Chondrocyte (in vitro differentiated cells): ENCODE results near the gene PLA2G4B. TPM values are rescaled to one million over a fixed set of nuclear protein-coding genes. Genes with fewer than 3 reads are reported as not detected.

ENCODE experiments used
- DNase-seq: peaks from one replicate; pipeline ENCODE4 v3.0.0; 2021; ENCODE audit warnings: mixed read lengths, low spot score
- H3K27ac Mint-ChIP-seq: one replicate; pipeline ENCODE4 v1.8.0; 2021; ENCODE audit warnings: mild to moderate bottlenecking, moderate library complexity, mixed read lengths; ENCODE audit not compliant: unreplicated experiment
- H3K27me3 Mint-ChIP-seq: 2 replicates; pipeline ENCODE4 v1.8.0; 2021; ENCODE audit warnings: low read depth, mixed read lengths
- H3K36me3 Mint-ChIP-seq: 2 replicates; pipeline ENCODE4 v1.8.0; 2021; ENCODE audit warnings: low read depth, mixed read lengths
- H3K4me1 Mint-ChIP-seq: 2 replicates; pipeline ENCODE4 v1.8.0; 2021; ENCODE audit warnings: low read depth, mild to moderate bottlenecking, mixed read lengths
- H3K4me3 Mint-ChIP-seq: one replicate; pipeline ENCODE4 v1.8.0; 2021; ENCODE audit warnings: mild to moderate bottlenecking, moderate library complexity, mixed read lengths; ENCODE audit not compliant: unreplicated experiment
- H3K9me3 Mint-ChIP-seq: 2 replicates; pipeline ENCODE4 v1.8.0; 2021; ENCODE audit warnings: low read depth, mixed read lengths
- CTCF ChIP-seq: fragments of 200-600 bp; sonication (generic); IDR thresholded peaks from 2 replicates; pipeline ENCODE4 v1.5.0; 2021; ENCODE audit warnings: antibody characterized with exemption, mild to moderate bottlenecking, moderate library complexity
- long read RNA-seq: library from polyadenylated mRNA; stranded (forward); transcript quantifications from one replicate; pipeline ENCODE4 v2.0.0, GENCODE V29; 2021
- total RNA-seq: library from RNA; stranded (reverse); gene quantifications from 3 replicates; pipeline ENCODE4 v1.2.1, GENCODE V29; 2021

The PLA2G4B gene
- total RNA-seq, result 2.1 to 3.4 TPM (median 2.9 TPM) in 3 replicates
- long read RNA-seq, result 0 reads

GRCh38 chr15:41838400-41838897 is at the start of gene PLA2G4B:
PLA2G4B (plus strand) TSS chr15:41838847; CDS start chr15:41838914, 67 bp downstream.
- no peaks in the 10 kb centered on the region for H3K36me3 Mint-ChIP-seq
- DNase-seq, result no peak
- no peak for TF ChIP-seq CTCF
- no peak within 1 kb of the TSS for H3K27ac Mint-ChIP-seq
- H3K9me3 Mint-ChIP-seq, result no peaks in the 10 kb centered on the region
- no peak within 1 kb of the TSS for H3K4me3 Mint-ChIP-seq
- H3K27me3 Mint-ChIP-seq, result no peaks in the 10 kb centered on the region
- peaks cover 4% of the 10 kb centered on the region for H3K4me1 Mint-ChIP-seq

- peaks cover 44% of the 10 kb centered on the region for H3K4me1 Mint-ChIP-seq
- TF ChIP-seq CTCF, result no peak
- H3K27ac Mint-ChIP-seq, result no peak overlapping the region
Measured at GRCh38 chr15:41789236-41789635, 49.4 kb upstream of the PLA2G4B start.

GRCh38 chr15:41789662-41790061 is 49.0 kb upstream of the PLA2G4B start:
- Mint-ChIP-seq H3K27me3 (no peaks in the 10 kb centered on the region), H3K36me3 (no peaks in the 10 kb centered on the region), H3K4me3 (no peak overlapping the region), H3K4me1 (peaks cover 44% of the 10 kb centered on the region), H3K9me3 (no peaks in the 10 kb centered on the region), H3K27ac (no peak overlapping the region)
- no peak for DNase-seq
- no peak for TF ChIP-seq CTCF

More at GRCh38 chr15:41789236-41789635, 49.4 kb upstream of the PLA2G4B start:
- Mint-ChIP-seq H3K27me3 (no peaks in the 10 kb centered on the region), H3K36me3 (no peaks in the 10 kb centered on the region), H3K4me3 (no peak overlapping the region), H3K9me3 (no peaks in the 10 kb centered on the region)
- no peak for DNase-seq

- no peaks in the 10 kb centered on the region for H3K27me3 Mint-ChIP-seq
- peak overlapping the region; percentile 84 for H3K27ac Mint-ChIP-seq
- H3K36me3 Mint-ChIP-seq, result no peaks in the 10 kb centered on the region
- H3K4me1 Mint-ChIP-seq, result peaks cover 46% of the 10 kb centered on the region
- TF ChIP-seq CTCF, result no peak
- no peak overlapping the region for H3K4me3 Mint-ChIP-seq
- DNase-seq, result no peak
- no peaks in the 10 kb centered on the region for H3K9me3 Mint-ChIP-seq
Measured at GRCh38 chr15:41790169-41790568, 48.5 kb upstream of the PLA2G4B start.

GRCh38 chr15:41790756-41791546 is 47.7 kb upstream of the PLA2G4B start:
- Mint-ChIP-seq H3K27me3 (no peaks in the 10 kb centered on the region), H3K27ac (peak overlapping the region; percentile 84), H3K4me3 (no peak overlapping the region), H3K4me1 (peaks cover 51% of the 10 kb centered on the region), H3K9me3 (no peaks in the 10 kb centered on the region), H3K36me3 (no peaks in the 10 kb centered on the region)
- no peak for TF ChIP-seq CTCF
- DNase-seq, result no peak
